DND-41 (cell line): ENCODE measurements around the gene ITPR2.
"Not testable (repeated sequence)": the region's sequence is repeated elsewhere in the genome, so short reads cannot be mapped to it uniquely, and the experiment has no call there.

Experiments
- ATAC-seq: fragments of 200-7000 bp; cut with Tn5 transposase; 3 replicates; pipeline ENCODE4 v1.9.1; 2021; ENCODE audit warnings: low read depth; ENCODE audit not compliant: insufficient read depth
- DNase-seq: peaks from one replicate; pipeline ENCODE4 v3.0.0-alpha.2; 2020
- H2AFZ ChIP-seq: 2 replicates; pipeline ENCODE4 v1.6.0; 2012; ENCODE audit warnings: low read depth, low read length
- H3K27ac ChIP-seq: 2 replicates; pipeline ENCODE4 v1.5.1; 2012; ENCODE audit warnings: low read length, inconsistent platforms
- H3K27me3 ChIP-seq: fragments of 200-600 bp; sonication (generic); 2 replicates; pipeline ENCODE4 v1.6.0; 2012; ENCODE audit warnings: low read length, mild to moderate bottlenecking, inconsistent platforms; ENCODE audit not compliant: insufficient read depth, poor library complexity
- H3K36me3 ChIP-seq: 2 replicates; pipeline ENCODE4 v1.5.1; 2012; ENCODE audit warnings: low read length, inconsistent platforms; ENCODE audit not compliant: insufficient read depth
- H3K4me1 ChIP-seq: 2 replicates; pipeline ENCODE4 v1.5.1; 2012; ENCODE audit warnings: mild to moderate bottlenecking, low read length; ENCODE audit not compliant: insufficient read depth
- H3K4me2 ChIP-seq: 2 replicates; pipeline ENCODE4 v1.6.0; 2012; ENCODE audit warnings: mild to moderate bottlenecking, moderate library complexity, low read length, inconsistent platforms; ENCODE audit not compliant: insufficient read depth
- H3K4me3 ChIP-seq, 2 experiments: fragments of 200-600 bp in 1 of 2; shearing (Covaris generic) in 1 of 2; 2 replicates each; pipeline ENCODE4 v1.5.1; 2012 to 2016; ENCODE audit warnings: inconsistent platforms in 2 of 2, low read length in 2 of 2, mild to moderate bottlenecking in 2 of 2, low read depth in 1 of 2, moderate library complexity in 1 of 2
- H3K79me2 ChIP-seq: 2 replicates; pipeline ENCODE4 v1.6.0; 2012; ENCODE audit warnings: low read length, inconsistent platforms; ENCODE audit not compliant: insufficient read depth
- H3K9ac ChIP-seq: 2 replicates; pipeline ENCODE4 v1.6.0; 2012; ENCODE audit warnings: low read depth, mild to moderate bottlenecking, inconsistent platforms, low read length, moderate library complexity
- H3K9me3 ChIP-seq: 2 replicates; pipeline ENCODE4 v1.5.1; 2012; ENCODE audit warnings: low read length, moderate library complexity, mild to moderate bottlenecking, inconsistent platforms; ENCODE audit not compliant: insufficient read depth, severe bottlenecking
- H4K20me1 ChIP-seq: 2 replicates; pipeline ENCODE4 v1.6.0; 2012; ENCODE audit warnings: low read length; ENCODE audit not compliant: insufficient read depth
- EZH2 ChIP-seq: IDR thresholded peaks from 3 replicates; pipeline ENCODE4 v1.6.1; 2012; ENCODE audit warnings: borderline replicate concordance, low read depth, mild to moderate bottlenecking, moderate library complexity, low read length, inconsistent platforms; ENCODE audit not compliant: severe bottlenecking
- TF ChIP-seq, protein P1 (sequence below): IDR thresholded peaks from 2 replicates; pipeline ENCODE4 v1.5.1; 2012; ENCODE audit warnings: borderline replicate concordance, low read length, moderate library complexity, mild to moderate bottlenecking; ENCODE audit not compliant: poor library complexity, severe bottlenecking; ENCODE audit errors: extremely low read depth

ITPR2 gene

DNA sequence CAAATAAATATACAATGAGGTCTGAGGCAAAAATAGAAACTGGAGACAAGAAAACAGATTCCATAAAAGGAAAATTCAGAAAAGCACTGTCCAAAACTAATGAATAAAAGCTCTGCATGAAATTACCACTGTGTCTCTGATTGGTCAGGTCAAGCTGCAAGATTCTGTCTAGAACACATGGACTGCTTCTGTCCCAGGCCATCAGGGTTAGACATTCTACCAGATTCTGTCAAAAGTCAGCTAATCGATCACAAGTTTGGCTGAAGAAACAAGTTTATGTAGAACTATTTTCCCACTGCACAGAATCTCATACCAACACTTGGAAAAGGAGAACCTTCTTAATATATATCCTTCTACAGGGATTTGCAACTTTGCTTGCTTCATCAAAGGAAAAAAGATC, 223.0 kb downstream of the ITPR2 start:
- Histone ChIP-seq H3K36me3 (peaks cover 9% of the 10 kb centered on the region; the same call in 1 of the 2 replicates), H3K79me2 (no peaks in the 10 kb centered on the region), H3K27ac (no peak overlapping the region), H2AFZ (no peak overlapping the region), H3K9me3 (no peaks in the 10 kb centered on the region), H3K4me3 (no peak overlapping the region), H3K27me3 (no peaks in the 10 kb centered on the region), H3K4me2 (no peak overlapping the region), H4K20me1 (no peaks in the 10 kb centered on the region), H3K4me1 (no peaks in the 10 kb centered on the region), H3K9ac (no peak overlapping the region)
- no peak for DNase-seq
- TF ChIP-seq EZH2: no peak
- TF ChIP-seq, protein P1, sequence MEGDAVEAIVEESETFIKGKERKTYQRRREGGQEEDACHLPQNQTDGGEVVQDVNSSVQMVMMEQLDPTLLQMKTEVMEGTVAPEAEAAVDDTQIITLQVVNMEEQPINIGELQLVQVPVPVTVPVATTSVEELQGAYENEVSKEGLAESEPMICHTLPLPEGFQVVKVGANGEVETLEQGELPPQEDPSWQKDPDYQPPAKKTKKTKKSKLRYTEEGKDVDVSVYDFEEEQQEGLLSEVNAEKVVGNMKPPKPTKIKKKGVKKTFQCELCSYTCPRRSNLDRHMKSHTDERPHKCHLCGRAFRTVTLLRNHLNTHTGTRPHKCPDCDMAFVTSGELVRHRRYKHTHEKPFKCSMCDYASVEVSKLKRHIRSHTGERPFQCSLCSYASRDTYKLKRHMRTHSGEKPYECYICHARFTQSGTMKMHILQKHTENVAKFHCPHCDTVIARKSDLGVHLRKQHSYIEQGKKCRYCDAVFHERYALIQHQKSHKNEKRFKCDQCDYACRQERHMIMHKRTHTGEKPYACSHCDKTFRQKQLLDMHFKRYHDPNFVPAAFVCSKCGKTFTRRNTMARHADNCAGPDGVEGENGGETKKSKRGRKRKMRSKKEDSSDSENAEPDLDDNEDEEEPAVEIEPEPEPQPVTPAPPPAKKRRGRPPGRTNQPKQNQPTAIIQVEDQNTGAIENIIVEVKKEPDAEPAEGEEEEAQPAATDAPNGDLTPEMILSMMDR: no peak
- ATAC-seq: no peak

DNA sequence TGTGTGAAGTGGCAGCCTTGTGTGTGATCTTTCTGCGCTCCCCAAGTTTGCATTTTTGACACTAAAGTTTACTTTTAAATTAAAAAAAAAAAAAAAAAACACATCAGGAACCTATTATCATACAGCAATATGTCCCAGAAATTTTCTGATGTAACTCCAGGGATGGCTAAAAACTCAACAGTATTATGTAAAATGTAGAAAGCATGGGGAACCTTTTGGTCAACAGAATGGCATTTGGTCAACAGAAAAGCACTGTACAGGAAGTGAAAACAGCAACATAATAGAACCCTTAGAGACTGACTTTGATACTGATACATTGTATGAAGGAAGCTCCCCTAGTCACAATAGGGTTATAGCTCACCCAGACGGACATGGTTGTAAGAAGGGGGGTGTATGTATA, 224.3 kb downstream of the ITPR2 start:
- Histone ChIP-seq H3K79me2 (no peaks in the 10 kb centered on the region), H2AFZ (no peak overlapping the region), H3K9me3 (no peaks in the 10 kb centered on the region), H3K4me3 (no peak overlapping the region), H3K4me1 (no peaks in the 10 kb centered on the region), H3K4me2 (no peak overlapping the region), H3K27ac (no peak overlapping the region), H4K20me1 (no peaks in the 10 kb centered on the region), H3K9ac (no peak overlapping the region), H3K36me3 (peaks cover 9% of the 10 kb centered on the region; the same call in 1 of the 2 replicates), H3K27me3 (no peaks in the 10 kb centered on the region)
- ATAC-seq (no peak), DNase-seq (no peak)
- TF ChIP-seq EZH2: no peak
- TF ChIP-seq, protein P1: no peak

DNA sequence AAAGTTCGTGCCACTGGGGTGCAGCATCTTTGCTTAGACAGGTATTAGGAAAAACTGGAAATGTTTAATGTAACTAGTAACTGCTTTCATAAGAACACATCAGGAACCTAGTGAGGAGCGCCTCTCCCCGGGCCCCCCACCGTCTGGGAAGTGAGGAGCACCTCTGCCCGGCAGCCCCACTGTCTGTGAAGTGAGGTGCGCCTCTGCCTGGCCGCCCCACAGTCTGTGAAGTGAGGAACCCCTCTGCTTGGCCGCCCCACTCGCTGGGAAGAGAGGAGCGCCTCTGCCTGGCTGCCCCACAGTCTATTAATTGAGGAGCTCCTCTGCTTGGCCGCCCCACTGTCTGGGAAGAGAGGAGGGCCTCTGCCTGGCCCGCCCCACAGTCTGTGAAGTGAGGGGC, 224.7 kb downstream of the ITPR2 start:
- no peaks in the 10 kb centered on the region for H3K27me3 ChIP-seq
- peaks cover 9% of the 10 kb centered on the region; the same call in 1 of the 2 replicates for H3K36me3 ChIP-seq
- no peak overlapping the region for H3K9ac ChIP-seq
- TF ChIP-seq, protein P1: no peak
- TF ChIP-seq EZH2: no peak
- no peak for DNase-seq
- H3K27ac ChIP-seq: no peak overlapping the region
- no peaks in the 10 kb centered on the region for H3K79me2 ChIP-seq
- no peak overlapping the region for H3K4me2 ChIP-seq
- no peaks in the 10 kb centered on the region for H3K4me1 ChIP-seq
- H3K4me3 ChIP-seq: no peak overlapping the region
- no peaks in the 10 kb centered on the region for H3K9me3 ChIP-seq
- no peak overlapping the region for H2AFZ ChIP-seq
- ATAC-seq: no peak
- no peaks in the 10 kb centered on the region for H4K20me1 ChIP-seq

DNA sequence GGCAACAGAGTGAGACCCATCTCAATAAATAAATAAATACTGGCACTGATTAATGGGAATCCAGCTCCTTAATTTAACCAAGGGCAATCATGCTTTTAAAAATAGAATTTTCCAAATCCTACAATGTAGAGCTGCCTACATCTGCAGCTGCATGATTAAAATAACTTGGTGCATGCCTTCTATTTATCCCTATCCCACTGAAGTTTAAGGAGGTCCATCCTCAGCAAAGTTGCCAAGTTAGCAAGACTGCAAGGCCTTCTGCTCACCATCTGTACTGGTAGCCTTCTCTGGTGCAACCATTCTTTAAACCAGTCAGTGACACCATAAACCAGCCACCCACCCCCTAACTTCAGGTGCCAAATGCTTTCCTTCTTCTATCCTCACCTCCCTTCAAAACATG, 226.1 kb downstream of the ITPR2 start:
- H3K36me3 ChIP-seq: peaks cover 6% of the 10 kb centered on the region

DNA sequence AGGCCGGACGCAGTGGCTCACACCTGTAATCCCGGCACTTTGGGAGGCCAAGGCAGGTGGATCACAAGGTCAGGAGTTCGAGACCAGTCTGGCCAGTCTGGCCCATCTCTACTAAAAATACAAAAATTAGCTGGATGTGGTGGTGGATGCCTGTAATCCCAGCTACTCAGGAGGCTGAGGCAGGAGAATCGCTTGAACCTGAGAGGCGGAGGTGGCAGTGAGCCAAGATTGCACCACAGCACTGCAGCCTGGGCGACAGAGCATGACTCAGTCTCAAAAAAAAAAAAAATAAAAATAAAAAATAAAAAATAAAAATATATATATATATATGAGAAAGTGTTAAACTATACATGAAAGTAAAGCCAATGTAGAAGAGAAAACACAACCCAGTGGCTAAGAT, 228.2 kb downstream of the ITPR2 start:
- H3K36me3 ChIP-seq: peaks cover 13% of the 10 kb centered on the region
- ATAC-seq, H3K4me3 ChIP-seq, H3K79me2 ChIP-seq, H3K9me3 ChIP-seq, H4K20me1 ChIP-seq, H3K9ac ChIP-seq, H3K4me1 ChIP-seq, H3K27ac ChIP-seq, DNase-seq, H2AFZ ChIP-seq, H3K27me3 ChIP-seq, H3K4me2 ChIP-seq: not testable (repeated sequence)

More for the DNA sequence above, 226.1 kb downstream of the ITPR2 start:
- Histone ChIP-seq H3K79me2 (no peaks in the 10 kb centered on the region), H3K9me3 (no peaks in the 10 kb centered on the region), H3K27me3 (no peaks in the 10 kb centered on the region), H4K20me1 (no peaks in the 10 kb centered on the region), H3K4me1 (no peaks in the 10 kb centered on the region), H3K9ac (no peak overlapping the region), H3K4me2 (no peak overlapping the region), H3K27ac (no peak overlapping the region), H3K4me3 (no peak overlapping the region), H2AFZ (no peak overlapping the region)
- TF ChIP-seq, protein P1: no peak
- TF ChIP-seq EZH2: no peak
- DNase-seq (no peak), ATAC-seq (no peak)
